Activated naive CD4-positive, alpha-beta T cell treated with anti-CD3 and anti-CD28 coated beads, Interleukin-2, amount 50 U/mL, for 24 hours (primary cell): ENCODE results near the gene PGM1.
"Not testable (repeated sequence)": the region's sequence is repeated elsewhere in the genome, so short reads cannot be mapped to it uniquely, and the experiment has no call there.

Source experiments
- H3K27ac Mint-ChIP-seq: one replicate; pipeline ENCODE4 v1.8.0; 2021; ENCODE audit warnings: mild to moderate bottlenecking, mixed read lengths
- H3K27me3 Mint-ChIP-seq: one replicate; pipeline ENCODE4 v1.8.0; 2021; ENCODE audit warnings: mixed read lengths
- H3K36me3 Mint-ChIP-seq: one replicate; pipeline ENCODE4 v1.8.0; 2021; ENCODE audit warnings: mixed read lengths
- H3K4me1 Mint-ChIP-seq: one replicate; pipeline ENCODE4 v1.8.0; 2021; ENCODE audit warnings: mixed read lengths
- H3K4me3 Mint-ChIP-seq: one replicate; pipeline ENCODE4 v1.8.0; 2021; ENCODE audit warnings: mild to moderate bottlenecking, mixed read lengths
- H3K9me3 Mint-ChIP-seq: one replicate; pipeline ENCODE4 v1.8.0; 2021; ENCODE audit warnings: mixed read lengths

PGM1 gene

DNA sequence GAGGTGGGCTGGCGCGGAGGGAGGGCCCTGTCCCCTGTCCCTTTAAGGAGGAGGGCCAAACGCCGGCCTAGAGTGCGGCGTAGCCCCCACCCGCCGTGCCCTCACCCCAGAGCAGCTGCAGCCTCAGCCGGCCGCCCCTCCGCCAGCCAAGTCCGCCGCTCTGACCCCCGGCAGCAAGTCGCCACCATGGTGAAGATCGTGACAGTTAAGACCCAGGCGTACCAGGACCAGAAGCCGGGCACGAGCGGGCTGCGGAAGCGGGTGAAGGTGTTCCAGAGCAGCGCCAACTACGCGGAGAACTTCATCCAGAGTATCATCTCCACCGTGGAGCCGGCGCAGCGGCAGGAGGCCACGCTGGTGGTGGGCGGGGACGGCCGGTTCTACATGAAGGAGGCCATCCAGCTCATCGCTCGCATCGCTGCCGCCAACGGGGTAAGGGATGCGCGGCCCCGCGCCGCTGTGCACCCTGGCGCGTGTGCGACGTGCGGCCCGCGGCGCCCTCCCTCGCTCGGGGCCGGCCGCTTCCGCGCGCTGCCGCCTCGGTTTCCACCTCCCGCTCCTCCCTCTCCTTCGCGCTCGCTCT lies at the start of gene PGM1:
TSS of gene PGM1 (plus strand) at position 109 of the 583 bp plus-strand sequence. CDS start at position 187, 78 bp downstream.
- peak within 1 kb of the TSS; percentile 97 for H3K4me3 Mint-ChIP-seq

GRCh38 chr1:63545780-63546179 lies 47.4 kb upstream of the PGM1 start:
- Mint-ChIP-seq H3K4me3 (no peak overlapping the region), H3K27ac (peak overlapping the region; percentile 12), H3K27me3 (no peaks in the 10 kb centered on the region), H3K36me3 (peaks cover 6% of the 10 kb centered on the region), H3K4me1 (no peaks in the 10 kb centered on the region), H3K9me3 (no peaks in the 10 kb centered on the region)

More for the DNA sequence above, at the start of gene PGM1:
- H3K27ac Mint-ChIP-seq, result peak within 1 kb of the TSS; percentile 95
- peaks cover 40% of the 10 kb centered on the region for H3K4me1 Mint-ChIP-seq
- no peaks in the 10 kb centered on the region for H3K27me3 Mint-ChIP-seq
- no peaks in the 10 kb centered on the region for H3K36me3 Mint-ChIP-seq
- no peaks in the 10 kb centered on the region for H3K9me3 Mint-ChIP-seq

GRCh38 chr1:63547621-63548294 lies 45.5 kb upstream of the PGM1 start:
- Mint-ChIP-seq H3K4me3 (no peak overlapping the region), H3K27me3 (no peaks in the 10 kb centered on the region), H3K4me1 (no peaks in the 10 kb centered on the region), H3K9me3 (no peaks in the 10 kb centered on the region), H3K27ac (no peak overlapping the region), H3K36me3 (peaks cover 6% of the 10 kb centered on the region)

DNA sequence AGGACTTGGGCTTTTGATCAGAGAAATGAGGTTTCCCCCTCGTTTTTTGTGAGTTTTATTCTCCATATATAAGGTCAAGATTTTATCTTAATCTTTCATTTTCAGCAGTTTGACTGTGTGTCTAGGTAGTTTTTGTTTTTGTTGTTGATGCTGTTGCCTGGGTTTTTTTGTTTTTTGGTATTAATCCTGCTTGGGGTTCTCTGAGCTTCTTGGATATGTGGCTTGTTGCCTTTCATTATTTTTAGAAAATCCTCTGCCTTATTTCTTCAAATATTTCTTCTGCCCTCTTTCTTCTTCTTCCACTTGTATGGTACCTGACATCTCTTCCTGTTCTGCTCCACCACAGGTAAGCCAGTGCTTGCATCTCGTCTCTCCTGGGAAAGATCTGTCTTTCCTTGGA lies 44.9 kb upstream of the PGM1 start:
- no peak overlapping the region for H3K27ac Mint-ChIP-seq
- H3K9me3 Mint-ChIP-seq, result no peaks in the 10 kb centered on the region
- H3K4me1 Mint-ChIP-seq, result no peaks in the 10 kb centered on the region
- H3K27me3 Mint-ChIP-seq, result no peaks in the 10 kb centered on the region
- no peak overlapping the region for H3K4me3 Mint-ChIP-seq
- peaks cover 6% of the 10 kb centered on the region for H3K36me3 Mint-ChIP-seq

DNA sequence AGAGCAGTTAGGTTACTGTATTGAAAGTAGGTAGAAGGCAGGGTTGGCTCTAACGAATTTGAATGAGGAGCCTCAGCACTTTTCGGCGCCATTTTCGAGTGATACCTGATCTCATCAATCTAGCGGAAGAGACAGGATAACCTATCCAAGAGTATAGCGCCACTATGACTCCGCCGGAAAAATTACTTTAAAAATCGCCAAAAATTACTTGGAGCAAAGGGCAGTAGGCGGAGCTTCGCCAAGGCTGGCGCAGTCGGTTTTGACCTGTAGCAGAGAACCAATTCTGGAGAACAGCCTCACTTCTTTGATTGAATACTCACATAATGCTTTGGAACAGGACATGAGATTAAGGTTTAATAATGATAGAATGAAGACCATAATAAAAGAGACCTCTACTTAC lies 44.3 kb upstream of the PGM1 start:
- Mint-ChIP-seq H3K9me3 (no peaks in the 10 kb centered on the region), H3K36me3 (peaks cover 6% of the 10 kb centered on the region), H3K4me1 (no peaks in the 10 kb centered on the region), H3K27ac (no peak overlapping the region), H3K27me3 (no peaks in the 10 kb centered on the region), H3K4me3 (no peak overlapping the region)

- Mint-ChIP-seq H3K36me3 (peaks cover 9% of the 10 kb centered on the region), H3K9me3 (no peaks in the 10 kb centered on the region), H3K27ac (no peak overlapping the region), H3K4me1 (no peaks in the 10 kb centered on the region), H3K27me3 (no peaks in the 10 kb centered on the region), H3K4me3 (no peak overlapping the region)
These were observed 37.7 kb upstream of the PGM1 start for GRCh38 chr1:63555480-63555879.

DNA sequence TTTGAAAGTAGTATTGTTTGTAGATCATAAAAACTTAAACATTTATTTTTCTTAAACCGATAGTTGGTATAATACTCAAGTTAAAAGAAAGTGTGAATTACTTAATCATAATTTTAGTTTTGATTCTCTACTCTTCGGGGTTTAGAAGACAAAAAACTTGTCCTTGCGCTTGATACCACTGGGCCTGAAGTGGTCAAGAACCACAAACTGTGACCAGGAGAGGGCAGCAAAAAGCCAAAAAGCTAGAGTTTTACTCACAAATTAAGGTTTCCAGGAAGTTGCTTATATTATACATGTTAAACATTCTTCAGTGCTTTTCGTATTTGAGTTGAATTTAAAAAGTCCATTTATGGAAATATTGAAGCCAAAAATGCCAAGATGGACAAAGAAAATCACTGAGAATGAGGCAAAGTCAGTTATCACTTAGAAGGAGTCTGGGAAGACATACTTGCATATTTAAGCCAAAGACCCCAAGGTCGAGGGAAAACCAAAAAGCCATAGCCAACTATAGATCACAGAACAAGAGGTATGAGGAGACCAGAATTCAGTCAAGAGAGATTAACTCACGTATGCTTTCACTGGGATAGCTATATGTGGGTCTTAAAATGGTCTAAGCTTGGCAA lies 35.7 kb upstream of the PGM1 start:
- H3K9me3 Mint-ChIP-seq, result no peaks in the 10 kb centered on the region
- no peaks in the 10 kb centered on the region for H3K27me3 Mint-ChIP-seq
- no peak overlapping the region for H3K27ac Mint-ChIP-seq
- peaks cover 7% of the 10 kb centered on the region for H3K36me3 Mint-ChIP-seq
- H3K4me1 Mint-ChIP-seq, result no peaks in the 10 kb centered on the region
- no peak overlapping the region for H3K4me3 Mint-ChIP-seq

DNA sequence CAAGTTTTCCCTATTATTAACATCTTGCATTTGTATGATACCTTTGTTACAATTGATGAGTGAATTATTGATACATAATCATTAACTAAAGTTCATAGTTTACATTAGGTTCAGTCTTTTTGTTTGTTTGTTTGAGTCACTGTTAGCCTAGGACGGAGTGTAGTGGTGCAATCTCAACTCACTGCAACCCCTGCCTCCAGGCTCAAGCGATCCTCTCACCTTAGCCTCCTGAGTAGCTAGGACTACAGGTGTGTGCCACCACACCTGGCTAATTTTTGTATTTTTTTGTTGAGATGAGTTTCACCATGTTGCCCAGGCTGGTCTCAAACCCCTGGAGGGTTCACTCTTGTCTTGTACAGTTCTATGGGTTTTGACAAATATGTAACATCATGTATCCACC lies 33.9 kb upstream of the PGM1 start:
- no peaks in the 10 kb centered on the region for H3K27me3 Mint-ChIP-seq
- H3K4me3 Mint-ChIP-seq, result no peak overlapping the region
- no peaks in the 10 kb centered on the region for H3K4me1 Mint-ChIP-seq
- peaks cover 9% of the 10 kb centered on the region for H3K36me3 Mint-ChIP-seq
- H3K27ac Mint-ChIP-seq, result no peak overlapping the region
- no peaks in the 10 kb centered on the region for H3K9me3 Mint-ChIP-seq

DNA sequence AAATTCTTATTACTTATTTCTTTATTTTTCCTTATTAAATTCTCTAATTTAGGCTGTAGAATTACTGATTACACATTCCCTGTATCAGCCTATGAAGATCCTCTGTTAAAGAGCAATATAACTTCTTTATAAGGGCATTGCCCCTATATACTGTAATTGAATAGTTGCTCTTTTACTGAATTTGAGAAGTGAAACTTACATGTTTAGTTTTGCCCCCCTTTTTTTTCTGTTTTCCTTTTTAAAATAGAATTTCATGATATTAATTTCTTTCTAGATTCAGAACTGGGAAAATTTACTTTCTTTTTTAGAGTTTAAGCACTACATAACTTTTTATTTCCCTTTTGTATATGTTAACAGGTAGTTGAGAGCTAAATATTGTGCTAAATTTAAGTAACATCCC lies 29.5 kb upstream of the PGM1 start:
- Mint-ChIP-seq H3K9me3 (no peaks in the 10 kb centered on the region), H3K36me3 (peaks cover 8% of the 10 kb centered on the region), H3K27ac (no peak overlapping the region), H3K27me3 (no peaks in the 10 kb centered on the region), H3K4me1 (no peaks in the 10 kb centered on the region), H3K4me3 (no peak overlapping the region)

DNA sequence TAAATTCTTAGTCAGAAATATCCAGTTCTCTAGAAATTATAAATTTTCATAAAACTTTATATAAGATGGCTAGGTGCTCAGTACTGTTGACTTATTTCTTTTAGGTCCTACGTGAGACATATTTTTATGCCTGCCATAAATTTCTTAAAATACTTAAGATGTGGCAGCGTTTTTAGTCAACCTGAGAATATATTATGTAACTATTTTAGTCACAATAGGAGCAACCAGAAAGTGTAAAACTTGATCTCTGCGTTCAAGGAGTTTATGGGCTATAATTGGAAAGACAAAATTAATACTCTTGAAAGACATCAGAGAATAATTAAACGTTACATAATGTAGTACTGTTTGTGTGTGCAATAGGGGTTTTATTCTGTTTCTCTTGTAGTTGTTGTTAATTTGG lies 24.1 kb upstream of the PGM1 start:
- no peaks in the 10 kb centered on the region for H3K4me1 Mint-ChIP-seq
- peaks cover 3% of the 10 kb centered on the region for H3K36me3 Mint-ChIP-seq
- H3K9me3 Mint-ChIP-seq, result no peaks in the 10 kb centered on the region
- no peak overlapping the region for H3K4me3 Mint-ChIP-seq
- no peak overlapping the region for H3K27ac Mint-ChIP-seq
- no peaks in the 10 kb centered on the region for H3K27me3 Mint-ChIP-seq

GRCh38 chr1:63569640-63570316 lies 23.4 kb upstream of the PGM1 start:
- Mint-ChIP-seq H3K27me3 (no peaks in the 10 kb centered on the region), H3K36me3 (peaks cover 1% of the 10 kb centered on the region), H3K4me3 (no peak overlapping the region), H3K9me3 (no peaks in the 10 kb centered on the region), H3K4me1 (no peaks in the 10 kb centered on the region), H3K27ac (no peak overlapping the region)

GRCh38 chr1:63572686-63573085 lies 20.5 kb upstream of the PGM1 start:
- not testable (repeated sequence) for H3K27ac Mint-ChIP-seq, H3K4me1 Mint-ChIP-seq, H3K27me3 Mint-ChIP-seq, H3K4me3 Mint-ChIP-seq, H3K9me3 Mint-ChIP-seq, H3K36me3 Mint-ChIP-seq

GRCh38 chr1:63574203-63574796 lies 18.9 kb upstream of the PGM1 start:
- not testable (repeated sequence) for H3K27ac Mint-ChIP-seq, H3K9me3 Mint-ChIP-seq, H3K27me3 Mint-ChIP-seq, H3K4me1 Mint-ChIP-seq, H3K36me3 Mint-ChIP-seq, H3K4me3 Mint-ChIP-seq

DNA sequence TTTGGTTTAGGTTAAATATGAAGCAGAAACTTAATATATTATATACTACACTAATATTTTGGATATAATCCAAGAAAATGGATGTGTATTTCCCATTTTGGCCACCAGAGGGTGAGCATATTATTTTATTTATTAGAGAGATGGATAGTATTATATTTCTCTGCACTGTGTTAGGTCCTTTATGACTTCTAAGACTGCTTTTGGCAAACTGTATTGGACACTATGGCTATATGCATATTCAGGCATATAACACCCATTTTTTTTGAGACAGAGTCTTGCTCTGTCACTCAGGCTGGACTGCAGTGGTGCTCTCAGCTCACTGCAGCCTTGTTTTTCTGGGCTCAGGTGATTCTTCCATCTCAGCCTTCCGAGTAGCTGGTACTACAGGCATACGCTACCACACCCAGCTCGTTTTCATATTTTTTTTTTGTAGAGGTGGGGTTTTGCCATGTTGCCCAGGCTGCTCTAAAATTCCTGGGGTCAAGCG lies 17.8 kb upstream of the PGM1 start:
- H3K36me3 Mint-ChIP-seq, result no peaks in the 10 kb centered on the region
- H3K4me1 Mint-ChIP-seq, result no peaks in the 10 kb centered on the region
- no peak overlapping the region for H3K4me3 Mint-ChIP-seq
- H3K27me3 Mint-ChIP-seq, result no peaks in the 10 kb centered on the region
- no peak overlapping the region for H3K27ac Mint-ChIP-seq
- H3K9me3 Mint-ChIP-seq, result no peaks in the 10 kb centered on the region

DNA sequence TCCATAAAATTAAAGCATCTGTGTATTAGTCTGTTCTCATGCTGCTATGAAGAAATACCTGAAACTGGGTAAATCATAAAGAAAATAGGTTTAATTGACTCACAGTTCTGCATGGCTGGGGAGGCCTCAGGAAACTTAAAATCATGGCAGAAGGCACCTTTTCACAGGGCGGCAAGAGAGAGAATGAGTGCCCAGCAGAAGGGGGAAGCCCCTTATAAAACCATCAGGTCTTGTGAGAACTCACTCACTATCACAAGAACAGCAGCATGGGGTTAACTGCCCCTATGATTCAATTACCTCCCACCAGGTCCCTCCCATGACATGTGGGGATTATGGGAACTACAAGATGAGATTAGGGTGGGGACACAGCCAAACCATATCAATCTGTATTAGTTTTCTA lies 6.9 kb upstream of the PGM1 start:
- not testable (repeated sequence) for H3K4me1 Mint-ChIP-seq, H3K4me3 Mint-ChIP-seq, H3K27me3 Mint-ChIP-seq, H3K9me3 Mint-ChIP-seq
- peak overlapping the region; percentile 19 for H3K27ac Mint-ChIP-seq
- H3K36me3 Mint-ChIP-seq, result peaks cover 10% of the 10 kb centered on the region

- Mint-ChIP-seq H3K27me3 (no peaks in the 10 kb centered on the region), H3K9me3 (no peaks in the 10 kb centered on the region), H3K27ac (no peak overlapping the region), H3K4me3 (no peak overlapping the region), H3K36me3 (peaks cover 2% of the 10 kb centered on the region), H3K4me1 (peaks cover 25% of the 10 kb centered on the region)
These were observed 3.0 kb upstream of the PGM1 start for GRCh38 chr1:63590166-63590560.
